Neural cell (in vitro differentiated cells): ENCODE results near the gene PNPLA7.

Experiments
- EP300 ChIP-seq: fragments of 450-650 bp; conservative IDR thresholded peaks from 2 replicates; pipeline ENCODE4 v1.6.1; 2014; ENCODE audit warnings: antibody characterized with exemption, mild to moderate bottlenecking, moderate library complexity; ENCODE audit not compliant: poor library complexity, severe bottlenecking
- EZH2 ChIP-seq: fragments of 200-600, 300-800 bp; shearing (Covaris generic), sonication (generic); IDR thresholded peaks from 2 replicates; pipeline ENCODE4 v1.6.1; 2014; ENCODE audit warnings: antibody characterized with exemption, low read length, borderline replicate concordance, mild to moderate bottlenecking; ENCODE audit not compliant: insufficient read depth, poor library complexity, severe bottlenecking
- TF ChIP-seq, protein P1 (sequence below): fragments of 450-650 bp; IDR thresholded peaks from 2 replicates; pipeline ENCODE4 v1.5.1; 2014; ENCODE audit warnings: antibody characterized with exemption, mild to moderate bottlenecking, moderate library complexity; ENCODE audit not compliant: poor library complexity, severe bottlenecking
- TF ChIP-seq, protein P2 (sequence below): IDR thresholded peaks from 2 replicates; pipeline ENCODE4 v1.6.1; 2012; ENCODE audit warnings: borderline replicate concordance

DNA sequence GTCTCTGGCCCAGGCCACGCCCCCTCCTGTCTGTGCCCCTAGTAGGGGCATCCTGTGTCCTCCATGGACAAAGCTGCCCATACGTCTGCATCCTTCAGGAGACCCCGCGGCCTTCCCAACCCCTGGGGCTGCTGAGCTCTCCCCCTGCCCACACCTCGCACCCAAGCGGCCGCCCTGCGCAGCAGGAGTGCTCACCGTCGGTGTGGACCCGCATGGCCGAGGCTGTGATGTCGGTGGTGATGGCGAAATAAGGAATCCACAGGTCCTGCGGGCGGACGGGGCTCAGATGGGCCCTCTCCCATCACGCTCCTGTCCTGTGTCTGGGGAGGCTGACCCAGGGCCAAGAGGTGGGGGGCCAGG lies 86.3 kb downstream of the PNPLA7 start:
- TF ChIP-seq, protein P1, sequence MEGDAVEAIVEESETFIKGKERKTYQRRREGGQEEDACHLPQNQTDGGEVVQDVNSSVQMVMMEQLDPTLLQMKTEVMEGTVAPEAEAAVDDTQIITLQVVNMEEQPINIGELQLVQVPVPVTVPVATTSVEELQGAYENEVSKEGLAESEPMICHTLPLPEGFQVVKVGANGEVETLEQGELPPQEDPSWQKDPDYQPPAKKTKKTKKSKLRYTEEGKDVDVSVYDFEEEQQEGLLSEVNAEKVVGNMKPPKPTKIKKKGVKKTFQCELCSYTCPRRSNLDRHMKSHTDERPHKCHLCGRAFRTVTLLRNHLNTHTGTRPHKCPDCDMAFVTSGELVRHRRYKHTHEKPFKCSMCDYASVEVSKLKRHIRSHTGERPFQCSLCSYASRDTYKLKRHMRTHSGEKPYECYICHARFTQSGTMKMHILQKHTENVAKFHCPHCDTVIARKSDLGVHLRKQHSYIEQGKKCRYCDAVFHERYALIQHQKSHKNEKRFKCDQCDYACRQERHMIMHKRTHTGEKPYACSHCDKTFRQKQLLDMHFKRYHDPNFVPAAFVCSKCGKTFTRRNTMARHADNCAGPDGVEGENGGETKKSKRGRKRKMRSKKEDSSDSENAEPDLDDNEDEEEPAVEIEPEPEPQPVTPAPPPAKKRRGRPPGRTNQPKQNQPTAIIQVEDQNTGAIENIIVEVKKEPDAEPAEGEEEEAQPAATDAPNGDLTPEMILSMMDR, result no peak
- TF ChIP-seq EP300 (no peak), EZH2 (no peak)
- TF ChIP-seq, protein P2, sequence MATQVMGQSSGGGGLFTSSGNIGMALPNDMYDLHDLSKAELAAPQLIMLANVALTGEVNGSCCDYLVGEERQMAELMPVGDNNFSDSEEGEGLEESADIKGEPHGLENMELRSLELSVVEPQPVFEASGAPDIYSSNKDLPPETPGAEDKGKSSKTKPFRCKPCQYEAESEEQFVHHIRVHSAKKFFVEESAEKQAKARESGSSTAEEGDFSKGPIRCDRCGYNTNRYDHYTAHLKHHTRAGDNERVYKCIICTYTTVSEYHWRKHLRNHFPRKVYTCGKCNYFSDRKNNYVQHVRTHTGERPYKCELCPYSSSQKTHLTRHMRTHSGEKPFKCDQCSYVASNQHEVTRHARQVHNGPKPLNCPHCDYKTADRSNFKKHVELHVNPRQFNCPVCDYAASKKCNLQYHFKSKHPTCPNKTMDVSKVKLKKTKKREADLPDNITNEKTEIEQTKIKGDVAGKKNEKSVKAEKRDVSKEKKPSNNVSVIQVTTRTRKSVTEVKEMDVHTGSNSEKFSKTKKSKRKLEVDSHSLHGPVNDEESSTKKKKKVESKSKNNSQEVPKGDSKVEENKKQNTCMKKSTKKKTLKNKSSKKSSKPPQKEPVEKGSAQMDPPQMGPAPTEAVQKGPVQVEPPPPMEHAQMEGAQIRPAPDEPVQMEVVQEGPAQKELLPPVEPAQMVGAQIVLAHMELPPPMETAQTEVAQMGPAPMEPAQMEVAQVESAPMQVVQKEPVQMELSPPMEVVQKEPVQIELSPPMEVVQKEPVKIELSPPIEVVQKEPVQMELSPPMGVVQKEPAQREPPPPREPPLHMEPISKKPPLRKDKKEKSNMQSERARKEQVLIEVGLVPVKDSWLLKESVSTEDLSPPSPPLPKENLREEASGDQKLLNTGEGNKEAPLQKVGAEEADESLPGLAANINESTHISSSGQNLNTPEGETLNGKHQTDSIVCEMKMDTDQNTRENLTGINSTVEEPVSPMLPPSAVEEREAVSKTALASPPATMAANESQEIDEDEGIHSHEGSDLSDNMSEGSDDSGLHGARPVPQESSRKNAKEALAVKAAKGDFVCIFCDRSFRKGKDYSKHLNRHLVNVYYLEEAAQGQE, result no peak
